ENCODE results near the gene GADD45A. TPM values are rescaled to one million over a fixed set of nuclear protein-coding genes. Genes with fewer than 3 reads are reported as not detected.

GADD45A gene
- total RNA-seq, 1 experiment from 2014 or later, result 129 TPM

DNA sequence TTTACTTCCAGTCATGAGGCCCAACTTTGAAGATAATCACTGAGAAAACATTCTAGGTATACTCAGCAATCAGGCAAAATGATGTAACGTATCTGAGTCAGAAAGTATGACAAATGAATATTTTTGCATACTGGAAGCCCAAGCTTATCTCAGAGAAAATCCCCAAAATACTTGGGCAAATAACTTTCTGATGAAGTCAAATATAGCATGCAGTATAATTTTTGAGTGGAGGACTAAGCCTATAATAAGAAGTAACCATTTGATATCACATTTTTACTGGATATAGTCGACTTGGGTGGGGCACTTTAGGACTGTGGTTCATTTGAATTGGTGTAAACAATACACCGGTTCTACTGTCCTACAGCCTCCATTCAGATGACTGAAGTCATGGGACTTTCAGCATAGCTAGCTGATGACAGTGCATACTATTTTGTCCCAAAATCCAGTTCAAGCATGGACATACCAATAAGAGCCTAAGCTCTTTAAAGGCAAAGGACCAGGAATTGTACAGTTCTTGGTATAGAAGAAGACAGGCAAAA lies 2.3 kb upstream of the GADD45A start:
- CTCF ChIA-PET, result interaction anchor here (0.6 to 1.2 kb wide), 2 partner anchors 121 to 148 kb away, joined by 4 to 5 read pairs; no protein-coding TSS in a partner anchor
- intact Hi-C loops (cut with micrococcal nuclease), result loop anchor here (10.0 kb wide), 1 partner anchor 702 kb away; no protein-coding TSS in a partner anchor
- Histone ChIP-seq H3K4me1 (ENCODE audit: insufficient read depth, low read length) (peaks cover 45% of the 10 kb centered on the region), H3K9me2 (replicated peaks; ENCODE audit: low read length) (no peaks in the 10 kb centered on the region), H3K79me2 (ENCODE audit: low read length) (peaks cover 27% of the 10 kb centered on the region), H3K36me3 (ENCODE audit: low read depth, low read length) (peaks cover 13% of the 10 kb centered on the region), H3F3A (ENCODE audit: low read length, unreplicated experiment) (peaks cover 17% of the 10 kb centered on the region), H3K9me3 (ENCODE audit: low read length) (no peaks in the 10 kb centered on the region), H3K27ac (ENCODE audit: low read length) (peak overlapping the region; percentile 92), H3K9ac (ENCODE audit: low read length) (peak overlapping the region; percentile 73; the same call in 1 of the 2 replicates), H3K4me3 (ENCODE audit: low read length) (peak overlapping the region; percentile 87), H4K20me1 (ENCODE audit: low read length) (peaks cover 18% of the 10 kb centered on the region), H3K27me3 (ENCODE audit: low read length) (no peaks in the 10 kb centered on the region), H3K4me2 (ENCODE audit: low read length) (peak overlapping the region; percentile 96), H2AFZ (ENCODE audit: low read length) (no peak overlapping the region)
- DNase-seq, result peak; percentile 90
- ATAC-seq, result no peak
- TF ChIP-seq EZH2phosphoT487 (IDR thresholded peaks at IDR 0.05; ENCODE audit: borderline replicate concordance, low read length), result no peak
- TF ChIP-seq, protein P1, sequence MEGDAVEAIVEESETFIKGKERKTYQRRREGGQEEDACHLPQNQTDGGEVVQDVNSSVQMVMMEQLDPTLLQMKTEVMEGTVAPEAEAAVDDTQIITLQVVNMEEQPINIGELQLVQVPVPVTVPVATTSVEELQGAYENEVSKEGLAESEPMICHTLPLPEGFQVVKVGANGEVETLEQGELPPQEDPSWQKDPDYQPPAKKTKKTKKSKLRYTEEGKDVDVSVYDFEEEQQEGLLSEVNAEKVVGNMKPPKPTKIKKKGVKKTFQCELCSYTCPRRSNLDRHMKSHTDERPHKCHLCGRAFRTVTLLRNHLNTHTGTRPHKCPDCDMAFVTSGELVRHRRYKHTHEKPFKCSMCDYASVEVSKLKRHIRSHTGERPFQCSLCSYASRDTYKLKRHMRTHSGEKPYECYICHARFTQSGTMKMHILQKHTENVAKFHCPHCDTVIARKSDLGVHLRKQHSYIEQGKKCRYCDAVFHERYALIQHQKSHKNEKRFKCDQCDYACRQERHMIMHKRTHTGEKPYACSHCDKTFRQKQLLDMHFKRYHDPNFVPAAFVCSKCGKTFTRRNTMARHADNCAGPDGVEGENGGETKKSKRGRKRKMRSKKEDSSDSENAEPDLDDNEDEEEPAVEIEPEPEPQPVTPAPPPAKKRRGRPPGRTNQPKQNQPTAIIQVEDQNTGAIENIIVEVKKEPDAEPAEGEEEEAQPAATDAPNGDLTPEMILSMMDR (conservative IDR thresholded peaks at IDR 0.05; ENCODE audit: low read depth, low read length), result no peak
- POLR2A ChIA-PET (ENCODE audit: unreplicated experiment), result interaction anchor here (0.6 kb wide), 1 partner anchor 77 kb away, joined by 8 read pairs; no protein-coding TSS in a partner anchor
- BruUV-seq (replicated peaks), result no TSS peak

GRCh38 chr1:67683316-67683715 lies 1.7 kb upstream of the GADD45A start:
- Histone ChIP-seq H3K27me3 (ENCODE audit: low read length) (no peaks in the 10 kb centered on the region), H4K20me1 (ENCODE audit: low read length) (peaks cover 23% of the 10 kb centered on the region), H3K4me1 (ENCODE audit: insufficient read depth, low read length) (peaks cover 51% of the 10 kb centered on the region), H3K27ac (ENCODE audit: low read length) (peak overlapping the region; percentile 92), H3K9me3 (ENCODE audit: low read length) (no peaks in the 10 kb centered on the region), H3F3A (ENCODE audit: low read length, unreplicated experiment) (peaks cover 19% of the 10 kb centered on the region), H3K9me2 (replicated peaks; ENCODE audit: low read length) (no peaks in the 10 kb centered on the region), H3K79me2 (ENCODE audit: low read length) (peaks cover 33% of the 10 kb centered on the region), H3K36me3 (ENCODE audit: low read depth, low read length) (peaks cover 19% of the 10 kb centered on the region), H3K4me2 (ENCODE audit: low read length) (peak overlapping the region; percentile 96), H2AFZ (ENCODE audit: low read length) (no peak overlapping the region), H3K9ac (ENCODE audit: low read length) (peak overlapping the region; percentile 73), H3K4me3 (ENCODE audit: low read length) (peak overlapping the region; percentile 87)
- DNase-seq (peak; percentile 84), ATAC-seq (no peak)
- ChIA-PET POLR2A (ENCODE audit: unreplicated experiment) (no interaction called here), CTCF (interaction anchor here (1.2 kb wide), 1 partner anchor 148 kb away, joined by 5 read pairs; no protein-coding TSS in a partner anchor)
- intact Hi-C loops (cut with micrococcal nuclease), result loop anchor here (10.0 kb wide), 1 partner anchor 701 kb away; no protein-coding TSS in a partner anchor
- no peak for TF ChIP-seq EZH2 (IDR thresholded peaks at IDR 0.05; ENCODE audit: low read length, unreplicated experiment)
- TF ChIP-seq EZH2phosphoT487 (IDR thresholded peaks at IDR 0.05; ENCODE audit: borderline replicate concordance, low read length), result no peak
- TF ChIP-seq, protein P1 (conservative IDR thresholded peaks at IDR 0.05; ENCODE audit: low read depth, low read length), result no peak
- BruUV-seq (replicated peaks), result no TSS peak

Measured in PC-3 (cell line).